Neuronal stem cell (in vitro differentiated cells): ENCODE measurements around the gene CRIP3.

Experiments used
- DNase-seq: peaks from one replicate; pipeline ENCODE4 v3.0.0-alpha.2; 2013; ENCODE audit warnings: low spot score
- H2AFZ ChIP-seq: one replicate; pipeline ENCODE4 v1.6.1; 2013; ENCODE audit warnings: mild to moderate bottlenecking, low read length, inconsistent platforms
- H2AK5ac ChIP-seq: 2 replicates; pipeline ENCODE4 v1.6.1; 2013; ENCODE audit warnings: low read depth, mild to moderate bottlenecking, inconsistent platforms, low read length, moderate library complexity, mixed read lengths
- H2BK120ac ChIP-seq: 2 replicates; pipeline ENCODE4 v1.6.1; 2013; ENCODE audit warnings: low read depth, mild to moderate bottlenecking, inconsistent platforms, low read length, moderate library complexity, mixed read lengths
- H2BK12ac ChIP-seq: one replicate; pipeline ENCODE4 v1.6.1; 2013; ENCODE audit warnings: low read length, inconsistent platforms
- H2BK15ac ChIP-seq: 2 replicates; pipeline ENCODE4 v1.6.1; 2013; ENCODE audit warnings: mild to moderate bottlenecking, low read length, inconsistent platforms, mixed read lengths
- H2BK5ac ChIP-seq: one replicate; pipeline ENCODE4 v1.6.1; 2013; ENCODE audit warnings: inconsistent platforms, mild to moderate bottlenecking, low read length, moderate library complexity
- H3K14ac ChIP-seq: one replicate; pipeline ENCODE4 v1.6.1; 2013; ENCODE audit warnings: low read length, inconsistent platforms
- H3K18ac ChIP-seq: 2 replicates; pipeline ENCODE4 v1.6.1; 2013; ENCODE audit warnings: low read length, inconsistent platforms
- H3K23ac ChIP-seq: 2 replicates; pipeline ENCODE4 v1.6.1; 2013; ENCODE audit warnings: low read depth, mild to moderate bottlenecking, mixed read lengths, low read length, inconsistent platforms; ENCODE audit not compliant: poor library complexity
- H3K27ac ChIP-seq: replicated peaks from 3 replicates; pipeline ENCODE4 v1.5.1; 2013; ENCODE audit warnings: low read length, inconsistent platforms
- H3K27me3 ChIP-seq, 3 experiments: 2 replicates each; pipeline ENCODE4 v1.6.1; 2013; ENCODE audit warnings: low read length in 3 of 3, mild to moderate bottlenecking in 2 of 3, inconsistent platforms in 1 of 3, low read depth in 1 of 3, mixed read lengths in 1 of 3, moderate library complexity in 1 of 3; ENCODE audit not compliant: control insufficient read depth in 3 of 3, insufficient read depth in 3 of 3
- H3K36me3 ChIP-seq, 2 donors: replicated peaks in 1 of 2; 2 replicates each; pipeline ENCODE4 v1.6.1; 2013; ENCODE audit warnings: low read length in 2 of 2; ENCODE audit not compliant: control insufficient read depth in 2 of 2, insufficient read depth in 2 of 2
- H3K4ac ChIP-seq: 2 replicates; pipeline ENCODE4 v1.6.1; 2013; ENCODE audit warnings: inconsistent platforms, mild to moderate bottlenecking, low read length, moderate library complexity
- H3K4me1 ChIP-seq, 2 donors: 1 replicate in 1 of 2; 2 replicates in 1 of 2; pipeline ENCODE4 v1.6.1; 2013; ENCODE audit warnings: low read length in 2 of 2, low read depth in 1 of 2; ENCODE audit not compliant: control insufficient read depth in 2 of 2, insufficient read depth in 1 of 2
- H3K4me2 ChIP-seq: one replicate; pipeline ENCODE4 v1.6.1; 2013; ENCODE audit warnings: mild to moderate bottlenecking, low read length, inconsistent platforms; ENCODE audit not compliant: insufficient read depth, poor library complexity, severe bottlenecking
- H3K4me3 ChIP-seq, 2 donors: 2 replicates each; pipeline ENCODE4 v1.5.1; 2013; ENCODE audit warnings: low read length in 2 of 2, mild to moderate bottlenecking in 2 of 2, inconsistent platforms in 1 of 2, moderate library complexity in 1 of 2
- H3K79me1 ChIP-seq: one replicate; pipeline ENCODE4 v1.6.1; 2013; ENCODE audit warnings: low read depth, mild to moderate bottlenecking, inconsistent platforms, low read length, moderate library complexity
- H3K9ac ChIP-seq: one replicate; pipeline ENCODE4 v1.6.1; 2013; ENCODE audit warnings: mild to moderate bottlenecking, low read depth, low read length, inconsistent platforms; ENCODE audit not compliant: poor library complexity
- H3K9me3 ChIP-seq, 2 donors: replicated peaks in 1 of 2; 2 replicates each; pipeline versions ENCODE3 to v1.6.1; 2013; ENCODE audit warnings: low read length in 2 of 2, mild to moderate bottlenecking in 2 of 2, inconsistent platforms in 1 of 2, low read depth in 1 of 2, mixed read lengths in 1 of 2, moderate library complexity in 1 of 2; ENCODE audit not compliant: control insufficient read depth in 2 of 2, insufficient read depth in 1 of 2
- H4K8ac ChIP-seq: one replicate; pipeline ENCODE4 v1.6.1; 2013; ENCODE audit warnings: low read depth, mild to moderate bottlenecking, inconsistent platforms, low read length, moderate library complexity
- H4K91ac ChIP-seq: one replicate; pipeline ENCODE4 v1.6.1; 2013; ENCODE audit warnings: low read length, low read depth, mild to moderate bottlenecking, inconsistent platforms; ENCODE audit not compliant: poor library complexity
- WGBS, 2 donors: extraction: QIAGEN DNeasy Blood & Tissue Kit; methylation state at CpG; one replicate each; pipeline ENCODE4 v1.1.7; 2013; ENCODE audit warnings: missing lambda C conversion rate in 2 of 2, mixed read lengths in 1 of 2; ENCODE audit not compliant: insufficient read length in 2 of 2, insufficient replicate concordance in 1 of 2; ENCODE audit errors: extremely low coverage in 2 of 2; 5-methylcytosine and 5-hydroxymethylcytosine counted together

Gene CRIP3

GRCh38 chr6:43287717-43288679 is 20.6 kb downstream of the CRIP3 start:
- Histone ChIP-seq H3K4me3 (no peak overlapping the region), H3K79me1 (no peaks in the 10 kb centered on the region), H3K4me2 (no peak overlapping the region), H4K91ac (no peak overlapping the region), H3K27me3 (peaks cover 0 to 17% (median 0%) of the 10 kb centered on the region in 3 experiments), H3K14ac (no peak overlapping the region), H2AK5ac (no peak overlapping the region), H2BK5ac (no peak overlapping the region), H2BK12ac (no peak overlapping the region), H3K9ac (no peak overlapping the region), H3K27ac (no peak overlapping the region), H3K23ac (no peak overlapping the region), H2AFZ (no peak overlapping the region), H3K9me3 (no peaks in the 10 kb centered on the region), H3K18ac (no peak overlapping the region), H2BK120ac (no peak overlapping the region), H3K4ac (no peak overlapping the region), H3K4me1 (peaks cover 0 to 5% of the 10 kb centered on the region in 2 donors), H3K36me3 (no peaks in the 10 kb centered on the region), H4K8ac (no peak overlapping the region), H2BK15ac (no peak overlapping the region)
- DNase-seq, result no peak
- WGBS, 2 donors, result no CpG with 5 or more reads among the region's 7 CpGs

- Histone ChIP-seq H4K91ac (no peak overlapping the region), H2AFZ (peak overlapping the region; percentile 31), H3K9me3 (no peaks in the 10 kb centered on the region), H3K14ac (no peak overlapping the region), H3K4ac (no peak overlapping the region), H3K79me1 (no peaks in the 10 kb centered on the region), H3K9ac (no peak overlapping the region), H2BK5ac (no peak overlapping the region), H3K27me3 (peaks cover 0 to 14% (median 0%) of the 10 kb centered on the region in 3 experiments), H4K8ac (no peak overlapping the region), H3K27ac (no peak overlapping the region), H3K36me3 (no peaks in the 10 kb centered on the region), H2AK5ac (no peak overlapping the region), H3K18ac (peak overlapping the region; percentile 16), H3K4me3 (no peak overlapping the region), H2BK15ac (peak overlapping the region; percentile 6), H2BK12ac (no peak overlapping the region), H3K23ac (no peak overlapping the region), H3K4me1 (peaks cover 0 to 5% of the 10 kb centered on the region in 2 donors), H2BK120ac (no peak overlapping the region), H3K4me2 (no peak overlapping the region)
- no CpG with 5 or more reads among the region's 10 CpGs for WGBS, 2 donors
- no peak for DNase-seq
Measured at GRCh38 chr6:43286980-43287716, 21.5 kb downstream of the CRIP3 start.

- WGBS, 2 donors, result no CpG with 5 or more reads among the region's 6 CpGs
- Histone ChIP-seq H3K4me2 (no peak overlapping the region), H3K18ac (peak overlapping the region; percentile 0), H3K27ac (no peak overlapping the region), H3K9ac (no peak overlapping the region), H4K91ac (no peak overlapping the region), H4K8ac (no peak overlapping the region), H3K79me1 (no peaks in the 10 kb centered on the region), H3K27me3 (peaks cover 0 to 12% (median 0%) of the 10 kb centered on the region in 3 experiments), H3K9me3 (no peaks in the 10 kb centered on the region), H3K4me1 (peaks cover 0 to 5% of the 10 kb centered on the region in 2 donors), H2BK12ac (no peak overlapping the region), H3K14ac (no peak overlapping the region), H2BK5ac (peak overlapping the region; percentile 45), H3K36me3 (no peaks in the 10 kb centered on the region), H3K4ac (no peak overlapping the region), H3K23ac (peak overlapping the region; percentile 28), H2AFZ (peak overlapping the region; percentile 31), H2BK120ac (no peak overlapping the region), H3K4me3 (no peak overlapping the region), H2BK15ac (peak overlapping the region; percentile 11), H2AK5ac (peak overlapping the region; percentile 23)
- DNase-seq, result no peak
Measured at GRCh38 chr6:43286456-43286979, 22.1 kb downstream of the CRIP3 start.
